GM12875 (cell line): ENCODE measurements around the gene OSBPL10.

Experiments
- H3K4me3 ChIP-seq: one replicate; pipeline ENCODE4 v1.5.1; 2011; ENCODE audit warnings: low read depth, low read length, control low read depth
- TF ChIP-seq, protein P1 (sequence below): IDR thresholded peaks from 2 replicates; pipeline ENCODE4 v1.5.1; 2011; ENCODE audit warnings: low read depth, mild to moderate bottlenecking, control low read depth, inconsistent platforms, low read length, moderate library complexity, borderline replicate concordance; ENCODE audit not compliant: insufficient read depth

OSBPL10 gene

DNA sequence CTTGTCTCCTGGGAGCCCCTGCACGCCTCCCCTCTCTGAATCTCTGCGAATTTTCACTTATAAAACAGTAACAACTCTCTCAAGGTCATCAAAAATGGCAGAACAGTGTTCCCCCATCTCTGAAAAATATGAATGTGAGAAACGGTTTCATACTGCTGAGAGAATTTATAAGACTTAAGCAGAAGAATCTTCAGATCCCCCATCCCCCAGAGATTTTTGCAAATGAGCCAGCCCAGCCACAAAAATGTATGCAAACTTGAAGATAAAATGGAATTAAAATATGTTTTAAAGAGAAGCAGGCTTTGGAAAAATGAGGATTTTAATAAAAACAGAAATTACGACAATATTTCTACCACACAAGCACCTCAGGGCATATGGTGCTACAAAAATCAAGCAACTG lies 275.3 kb downstream of the OSBPL10 start:
- H3K4me3 ChIP-seq: no peak overlapping the region
- TF ChIP-seq, protein P1, sequence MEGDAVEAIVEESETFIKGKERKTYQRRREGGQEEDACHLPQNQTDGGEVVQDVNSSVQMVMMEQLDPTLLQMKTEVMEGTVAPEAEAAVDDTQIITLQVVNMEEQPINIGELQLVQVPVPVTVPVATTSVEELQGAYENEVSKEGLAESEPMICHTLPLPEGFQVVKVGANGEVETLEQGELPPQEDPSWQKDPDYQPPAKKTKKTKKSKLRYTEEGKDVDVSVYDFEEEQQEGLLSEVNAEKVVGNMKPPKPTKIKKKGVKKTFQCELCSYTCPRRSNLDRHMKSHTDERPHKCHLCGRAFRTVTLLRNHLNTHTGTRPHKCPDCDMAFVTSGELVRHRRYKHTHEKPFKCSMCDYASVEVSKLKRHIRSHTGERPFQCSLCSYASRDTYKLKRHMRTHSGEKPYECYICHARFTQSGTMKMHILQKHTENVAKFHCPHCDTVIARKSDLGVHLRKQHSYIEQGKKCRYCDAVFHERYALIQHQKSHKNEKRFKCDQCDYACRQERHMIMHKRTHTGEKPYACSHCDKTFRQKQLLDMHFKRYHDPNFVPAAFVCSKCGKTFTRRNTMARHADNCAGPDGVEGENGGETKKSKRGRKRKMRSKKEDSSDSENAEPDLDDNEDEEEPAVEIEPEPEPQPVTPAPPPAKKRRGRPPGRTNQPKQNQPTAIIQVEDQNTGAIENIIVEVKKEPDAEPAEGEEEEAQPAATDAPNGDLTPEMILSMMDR: no peak

DNA sequence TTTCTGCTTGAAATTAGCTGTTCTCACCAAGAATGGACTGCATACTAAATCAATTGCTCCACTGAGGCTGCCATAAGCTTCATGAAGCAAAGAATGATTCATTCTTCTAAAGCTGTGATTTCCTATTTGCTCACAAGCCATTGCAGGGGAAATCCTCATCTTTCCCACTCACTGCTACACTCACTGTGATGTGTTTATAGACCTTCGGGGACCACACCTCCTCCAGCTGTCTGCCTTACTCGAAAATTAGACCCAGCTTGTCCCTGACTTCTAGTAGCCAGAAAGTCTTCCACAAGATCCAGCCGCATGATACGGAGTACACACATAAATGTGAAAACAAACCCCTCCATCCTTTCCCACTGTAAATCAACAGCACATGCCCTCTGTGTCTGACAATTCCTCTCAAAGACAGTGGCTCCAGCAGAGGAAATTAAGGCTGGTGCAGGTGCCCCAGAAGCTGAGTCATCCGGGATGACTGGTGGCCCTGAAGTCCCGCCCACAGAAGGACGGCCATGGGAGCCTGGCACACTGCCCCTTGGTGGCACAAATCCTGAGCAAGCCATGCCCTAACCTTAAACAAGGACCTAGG lies 276.4 kb downstream of the OSBPL10 start:
- no peak overlapping the region for H3K4me3 ChIP-seq
- TF ChIP-seq, protein P1: no peak

DNA sequence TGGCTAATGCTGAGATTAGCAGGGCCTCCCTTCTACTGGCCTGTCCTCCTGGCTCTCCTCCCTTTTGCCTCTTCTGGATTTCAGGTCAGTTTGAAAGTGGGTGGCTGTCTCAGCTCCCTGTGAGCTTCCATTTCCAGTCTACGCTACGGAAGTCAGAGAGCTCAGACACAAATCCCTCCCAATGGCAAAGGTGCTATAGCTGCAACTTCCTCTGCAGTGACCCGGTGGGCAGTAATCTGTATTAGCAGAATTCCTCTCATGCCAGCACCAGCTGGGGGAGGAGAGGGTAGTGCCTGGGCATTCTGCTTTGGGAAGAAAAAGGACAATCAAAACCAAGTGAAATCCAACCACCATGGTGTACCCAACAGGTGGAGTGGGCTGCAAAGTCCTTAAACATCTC lies 276.9 kb downstream of the OSBPL10 start:
- no peak overlapping the region for H3K4me3 ChIP-seq
- TF ChIP-seq, protein P1: no peak

DNA sequence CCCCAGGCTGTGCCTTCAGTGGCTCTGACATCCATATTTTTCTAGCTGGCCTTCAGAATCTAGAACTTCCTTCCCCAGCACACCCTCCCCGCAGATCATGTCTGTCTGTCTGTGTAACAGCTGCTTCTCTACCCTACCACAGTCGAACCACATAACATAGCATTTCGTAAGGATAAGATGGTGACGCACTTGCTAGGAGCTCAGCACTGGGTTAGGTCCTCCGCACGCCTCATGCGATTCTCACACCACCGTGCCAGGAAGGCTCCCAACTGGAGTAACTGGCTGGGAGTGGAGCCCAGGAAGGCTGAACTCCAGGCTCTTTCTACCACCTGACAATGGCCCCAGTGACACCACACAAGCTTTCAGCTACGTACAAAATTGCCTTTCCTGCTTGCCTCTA lies 279.8 kb downstream of the OSBPL10 start:
- TF ChIP-seq, protein P1: no peak
- no peak overlapping the region for H3K4me3 ChIP-seq

DNA sequence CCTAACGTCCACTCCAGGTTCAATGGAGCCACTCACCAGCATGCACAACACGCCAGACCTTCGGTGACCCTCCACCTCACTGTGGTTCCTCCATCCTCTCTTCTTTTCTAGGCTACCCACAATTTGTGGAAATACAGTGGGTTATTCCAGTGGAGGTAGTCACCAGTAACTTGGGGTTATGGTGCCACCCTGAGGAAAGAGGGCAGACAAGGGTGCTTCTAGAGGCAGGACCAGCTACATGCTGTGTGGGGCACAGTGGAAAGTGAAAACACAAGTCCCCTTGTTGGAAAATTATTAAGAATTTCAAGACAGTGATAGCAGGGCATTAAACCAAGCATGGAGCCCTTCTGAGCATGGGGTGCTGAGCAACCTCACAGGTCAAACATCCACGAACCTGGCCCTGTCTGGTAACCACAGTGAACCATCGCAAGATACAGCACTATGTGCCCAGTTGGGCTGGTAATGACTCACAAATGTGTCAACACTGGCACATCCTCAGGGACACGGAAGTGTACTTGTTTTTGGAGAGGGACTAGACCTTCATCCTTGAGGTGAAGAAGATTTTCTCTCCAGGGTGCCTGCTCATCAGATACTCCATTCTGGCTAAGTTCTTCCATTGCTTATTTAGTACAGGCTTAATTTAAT lies 281.6 kb downstream of the OSBPL10 start:
- TF ChIP-seq, protein P1: no peak
- H3K4me3 ChIP-seq: no peak overlapping the region

DNA sequence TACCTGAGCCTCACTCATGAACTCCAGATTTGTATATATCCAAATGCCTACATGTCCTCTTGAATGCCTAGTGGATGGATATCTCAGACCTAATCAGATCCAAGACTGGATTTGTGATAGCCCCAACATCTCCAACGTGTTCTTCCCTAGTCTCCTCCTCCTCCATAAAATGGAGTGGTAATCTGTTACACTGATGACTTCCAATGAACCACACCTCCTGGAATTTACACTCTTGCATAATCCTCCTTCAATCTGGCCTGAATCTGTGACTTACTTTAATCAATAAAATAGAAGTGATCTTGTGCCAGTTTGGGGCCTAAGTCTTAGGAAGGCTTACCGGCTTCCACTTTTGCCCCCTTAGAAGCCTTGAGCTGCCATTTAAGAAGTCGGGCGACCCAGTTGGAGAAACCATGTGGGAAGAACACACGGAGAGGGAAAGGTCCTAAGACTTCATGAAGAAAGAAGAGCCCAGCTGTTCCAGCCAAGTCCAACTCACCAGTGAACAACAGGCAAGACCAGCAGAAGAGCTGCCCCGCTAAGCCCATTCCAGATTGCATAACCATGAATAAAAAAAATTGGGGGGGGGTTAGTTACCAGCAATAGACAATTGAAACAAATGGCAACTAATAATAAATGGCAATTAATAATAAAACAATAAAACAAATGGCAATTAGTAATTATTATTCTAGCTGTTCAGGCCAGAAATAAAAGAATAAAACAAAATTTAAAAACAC lies 284.1 kb downstream of the OSBPL10 start:
- H3K4me3 ChIP-seq: no peak overlapping the region
- TF ChIP-seq, protein P1: no peak

DNA sequence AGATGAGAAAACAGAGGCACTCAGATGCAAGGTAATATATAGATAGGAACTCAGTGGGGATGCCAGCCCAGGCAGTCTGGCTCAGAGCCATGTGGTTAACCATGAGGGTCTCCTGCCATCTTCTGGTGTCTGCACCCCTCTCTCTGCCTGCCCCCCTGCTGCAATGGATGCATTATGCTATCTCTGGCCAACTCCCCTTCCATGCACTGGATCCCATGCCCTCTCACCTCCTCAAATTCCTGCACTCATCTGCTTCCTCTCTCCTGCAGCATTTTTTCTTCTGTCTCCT lies 285.1 kb downstream of the OSBPL10 start:
- H3K4me3 ChIP-seq: no peak overlapping the region
- TF ChIP-seq, protein P1: no peak
